COLO668 (cell line): ENCODE results near the gene ADK.

Experiments used
- DNase-seq: peaks from one replicate; lab custom pipeline; 2025; ENCODE audit not compliant: unreplicated experiment; lab: John Stamatoyannopoulos, UW

Gene ADK

GRCh38 chr10:74643596-74643975, 492.6 kb downstream of the ADK start:
- DNase-seq: no peak

GRCh38 chr10:74644738-74645137, 493.7 kb downstream of the ADK start:
- no peak for DNase-seq

DNA sequence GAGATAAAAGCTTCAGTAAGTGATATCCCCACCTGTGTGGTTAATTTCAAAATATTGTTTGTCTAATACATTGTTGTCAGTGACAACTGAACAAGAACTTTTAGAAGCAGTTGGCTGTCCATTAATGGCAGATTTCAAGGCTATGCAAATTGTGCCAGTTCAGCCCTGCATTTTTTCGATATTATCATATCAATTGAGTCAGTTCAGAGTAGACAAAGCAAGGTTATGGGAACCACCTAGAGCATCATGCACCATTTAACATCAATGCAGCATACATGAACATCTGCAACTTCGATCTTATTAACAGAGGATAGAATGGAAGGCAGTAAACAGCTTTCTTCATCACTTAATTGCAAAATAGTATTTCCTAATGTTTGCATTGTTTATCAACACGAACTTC, 494.7 kb downstream of the ADK start:
- DNase-seq: no peak

DNA sequence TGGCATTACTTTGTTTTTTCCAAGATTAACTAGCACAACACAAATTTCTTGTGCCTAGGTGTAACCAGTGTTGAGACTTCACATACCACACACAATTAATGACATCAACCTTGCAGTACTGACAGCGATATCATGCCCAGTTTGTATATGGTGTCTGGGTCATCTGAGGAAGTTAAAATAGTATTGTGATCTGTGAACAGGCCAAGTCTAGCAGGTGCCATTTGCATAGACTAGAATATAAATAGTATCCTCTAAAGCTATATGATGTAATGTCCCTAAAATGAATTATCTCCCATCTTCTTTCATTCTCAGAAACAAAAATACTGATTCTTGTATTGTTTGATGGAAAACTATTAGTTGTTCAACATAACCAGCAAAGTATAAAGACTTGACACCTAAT, 499.6 kb downstream of the ADK start:
- DNase-seq: no peak

DNA sequence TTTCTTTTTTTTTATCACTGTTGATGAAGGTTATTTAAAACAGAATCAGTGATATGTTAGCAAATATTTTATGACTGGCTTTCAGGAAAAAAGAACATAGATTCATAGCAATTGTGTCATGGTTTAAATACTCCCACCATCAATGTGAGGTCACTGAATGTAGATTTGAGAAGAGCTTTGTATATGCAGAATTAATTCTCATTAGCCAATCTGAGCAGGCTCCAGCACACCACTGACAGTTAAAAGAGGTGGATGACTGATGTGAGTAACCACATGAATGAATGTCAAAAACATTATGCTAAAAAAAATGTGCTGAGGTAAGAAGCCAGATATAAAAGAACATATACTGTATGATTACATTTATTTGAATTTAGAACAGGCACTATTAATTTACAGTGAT, 500.5 kb downstream of the ADK start:
- DNase-seq: no peak

DNA sequence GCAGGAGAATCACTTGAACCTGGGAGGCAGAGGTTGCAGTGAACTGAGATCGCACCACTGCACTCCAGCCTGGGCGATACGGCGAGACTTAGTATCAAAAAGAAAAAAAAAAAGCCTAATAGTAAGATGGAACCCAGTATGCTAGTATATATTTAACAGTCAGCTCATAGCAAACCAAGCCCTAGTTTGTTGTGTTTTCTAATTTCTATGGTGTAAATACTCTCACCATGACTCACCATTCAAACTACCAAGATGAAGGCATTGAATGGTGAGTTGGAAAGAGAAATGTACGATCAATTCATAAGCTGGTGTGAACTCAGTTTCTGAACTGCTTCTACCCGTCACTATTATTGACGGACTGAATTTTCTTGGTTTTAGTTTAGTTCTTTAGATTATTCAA, 501.6 kb downstream of the ADK start:
- no peak for DNase-seq

- no peak for DNase-seq
Measured at GRCh38 chr10:74658511-74658910, 507.5 kb downstream of the ADK start.

DNA sequence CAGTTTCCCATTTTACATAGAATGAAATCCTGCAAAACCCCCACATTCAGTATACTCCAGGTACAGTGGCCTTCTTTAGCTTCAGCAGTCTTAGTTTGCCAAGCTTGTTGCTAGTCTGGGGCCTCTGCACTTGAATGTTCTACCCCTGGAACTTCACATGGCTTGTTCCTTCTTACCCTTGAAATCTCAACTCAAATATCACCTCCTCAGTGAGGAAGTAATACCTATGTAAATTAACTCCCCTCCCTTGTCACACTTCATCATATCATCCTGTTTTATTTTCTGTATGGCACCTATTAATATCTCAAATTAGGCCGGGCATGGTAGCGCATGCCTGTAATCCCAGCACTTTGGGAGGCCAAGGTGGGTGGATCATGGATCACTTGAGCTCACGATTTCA, 511.6 kb downstream of the ADK start:
- no peak for DNase-seq

GRCh38 chr10:74669210-74669609, 518.2 kb downstream of the ADK start:
- DNase-seq: no peak

- no peak for DNase-seq
Measured at GRCh38 chr10:74671716-74672115, 520.7 kb downstream of the ADK start.

GRCh38 chr10:74672430-74673165, 521.6 kb downstream of the ADK start:
- DNase-seq: no peak

DNA sequence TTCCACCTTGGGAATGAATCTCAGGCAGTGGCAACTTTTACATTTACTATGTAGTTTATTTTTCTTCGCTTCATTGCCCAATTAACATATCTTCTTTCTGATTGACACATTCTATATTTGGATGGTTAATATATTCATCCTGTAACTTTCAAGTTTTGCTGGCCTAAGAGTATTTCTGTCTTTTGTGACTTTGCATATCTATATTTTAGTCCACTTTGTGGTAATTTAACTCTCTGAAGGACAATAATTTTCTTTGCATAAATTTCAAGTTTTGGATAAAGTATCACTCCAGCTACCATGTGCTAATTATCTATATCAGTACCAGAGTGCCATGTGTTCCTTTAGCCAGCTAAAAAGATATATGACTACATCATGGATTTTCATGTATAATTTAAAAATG, 523.9 kb downstream of the ADK start:
- DNase-seq: no peak

GRCh38 chr10:74675484-74675883, 524.5 kb downstream of the ADK start:
- DNase-seq: no peak

DNA sequence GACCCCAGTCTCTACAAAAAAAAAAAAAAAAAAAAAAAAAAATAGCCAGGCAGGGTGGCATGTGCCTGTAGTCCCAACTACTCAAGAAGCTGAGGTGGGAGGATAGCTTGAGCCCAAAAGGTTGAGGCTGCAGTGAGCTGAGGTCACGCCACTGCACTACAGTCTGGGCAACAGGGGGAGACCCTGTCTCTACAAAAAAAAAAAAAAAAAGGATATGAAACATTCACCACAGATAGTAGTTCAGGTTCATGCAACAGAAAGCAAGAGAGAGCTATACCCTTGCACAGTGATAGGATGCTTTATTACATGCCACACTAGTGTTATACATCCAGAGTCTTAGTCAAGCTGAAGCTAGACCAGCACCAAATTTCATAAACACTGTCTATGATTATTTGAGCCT, 526.9 kb downstream of the ADK start:
- DNase-seq: no peak

DNA sequence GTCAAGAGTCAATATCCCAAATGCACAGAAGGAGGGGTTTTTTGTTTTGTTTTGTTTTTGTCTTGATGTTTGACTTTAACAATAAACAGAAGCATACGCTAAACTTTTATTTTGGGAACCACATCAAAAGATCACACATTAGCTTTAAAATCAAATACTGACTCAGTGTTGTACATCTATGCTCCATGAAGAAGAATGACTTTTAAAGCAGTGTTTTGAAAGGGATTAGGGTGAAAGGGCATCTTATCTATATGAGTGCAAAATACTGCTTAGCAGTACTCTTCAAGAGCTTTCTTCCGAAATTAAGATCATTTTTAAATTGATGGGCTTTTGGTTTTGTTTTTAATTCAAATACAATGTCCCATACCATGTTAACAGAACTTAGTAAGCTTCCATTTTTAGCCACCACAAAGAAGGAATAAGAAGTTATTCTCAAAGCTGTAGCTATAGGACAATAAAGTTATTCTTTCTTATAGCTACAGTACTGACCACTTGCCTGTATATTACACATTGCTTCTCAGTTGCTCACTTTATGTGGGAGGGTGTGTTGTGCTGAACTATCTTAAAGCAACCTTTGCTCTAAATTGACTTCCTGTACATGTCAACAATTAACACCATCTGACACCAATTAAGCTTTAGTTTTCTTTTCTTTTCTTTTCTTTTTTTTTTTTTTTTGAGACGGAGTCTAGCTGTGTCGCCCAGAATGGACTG, 531.1 kb downstream of the ADK start:
- DNase-seq: no peak

GRCh38 chr10:74683067-74683466, 532.0 kb downstream of the ADK start:
- DNase-seq: no peak

DNA sequence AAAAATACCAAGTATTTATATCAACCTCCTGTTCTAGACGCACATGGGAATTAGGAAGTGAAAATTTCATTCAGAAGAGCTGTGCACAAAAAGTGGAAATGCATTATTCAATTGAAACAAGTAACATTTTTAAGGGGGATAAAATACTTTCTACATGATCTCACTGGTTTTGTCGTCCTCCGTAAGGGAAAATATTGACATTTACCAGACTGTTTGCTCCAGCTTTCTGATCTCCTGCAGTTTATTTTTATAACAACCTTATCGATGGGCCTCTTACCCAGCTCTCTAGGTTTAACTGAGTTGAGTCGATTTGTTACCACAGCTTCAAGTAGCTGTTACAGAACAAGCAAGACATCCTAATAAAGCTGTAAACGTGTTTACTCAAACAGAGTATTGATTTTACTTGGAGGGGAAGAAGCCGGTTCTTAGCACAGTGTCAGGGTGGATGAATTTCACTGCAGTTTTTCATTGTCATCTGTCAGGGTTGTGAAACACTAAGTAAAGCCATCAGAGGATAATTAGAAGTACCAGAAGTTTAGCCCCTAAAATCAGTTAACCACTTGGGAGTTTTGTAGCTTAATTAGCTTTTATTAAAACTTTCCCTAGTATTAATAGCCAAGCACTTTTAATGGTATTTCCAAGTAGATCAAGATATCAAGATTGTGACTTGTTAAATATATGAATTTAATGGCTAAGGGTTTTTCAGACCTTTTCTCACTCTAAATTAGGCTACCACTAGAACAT, 532.8 kb downstream of the ADK start:
- no peak for DNase-seq

DNA sequence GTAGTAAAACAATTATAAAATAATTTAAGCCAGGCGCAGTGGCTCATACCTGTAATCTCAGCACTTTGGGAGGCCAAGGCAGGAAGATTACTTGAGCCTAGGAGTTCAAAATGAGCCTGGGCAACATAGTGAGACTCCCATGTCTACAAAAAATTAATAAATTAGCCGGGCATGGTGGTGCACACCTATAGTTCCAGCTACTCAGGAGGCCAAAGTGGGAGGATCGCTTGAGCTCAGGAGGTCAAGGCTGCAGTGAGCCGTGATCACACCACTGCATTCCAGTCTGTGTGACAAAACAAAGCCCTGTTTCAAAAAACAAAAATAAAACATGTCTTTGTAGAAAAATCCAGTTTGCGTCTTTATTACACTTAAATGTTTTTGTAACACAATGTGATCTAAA, 533.4 kb downstream of the ADK start:
- no peak for DNase-seq

GRCh38 chr10:74685564-74685963, 534.5 kb downstream of the ADK start:
- DNase-seq: no peak

- DNase-seq: no peak
Measured at GRCh38 chr10:74690393-74690792, 539.4 kb downstream of the ADK start.

- no peak for DNase-seq
Measured at GRCh38 chr10:74691164-74691563, 540.1 kb downstream of the ADK start.
